Measurements from ENCODE around the gene CDC42BPB.
A peak's percentile ranks its signal among the peaks of the same experiment; 100 is the strongest.
"Not testable (repeated sequence)": the region's sequence is repeated elsewhere in the genome, so short reads cannot be mapped to it uniquely, and the experiment has no call there.

Gene CDC42BPB

GRCh38 chr14:103028161-103028767, 29.1 kb downstream of the CDC42BPB start:
- H3K4me3 ChIP-seq (replicated peaks in 1 of 2; ENCODE audit: low read depth in 2 of 2, low read length in 2 of 2), result no peak overlapping the region
- TF ChIP-seq, protein P1, sequence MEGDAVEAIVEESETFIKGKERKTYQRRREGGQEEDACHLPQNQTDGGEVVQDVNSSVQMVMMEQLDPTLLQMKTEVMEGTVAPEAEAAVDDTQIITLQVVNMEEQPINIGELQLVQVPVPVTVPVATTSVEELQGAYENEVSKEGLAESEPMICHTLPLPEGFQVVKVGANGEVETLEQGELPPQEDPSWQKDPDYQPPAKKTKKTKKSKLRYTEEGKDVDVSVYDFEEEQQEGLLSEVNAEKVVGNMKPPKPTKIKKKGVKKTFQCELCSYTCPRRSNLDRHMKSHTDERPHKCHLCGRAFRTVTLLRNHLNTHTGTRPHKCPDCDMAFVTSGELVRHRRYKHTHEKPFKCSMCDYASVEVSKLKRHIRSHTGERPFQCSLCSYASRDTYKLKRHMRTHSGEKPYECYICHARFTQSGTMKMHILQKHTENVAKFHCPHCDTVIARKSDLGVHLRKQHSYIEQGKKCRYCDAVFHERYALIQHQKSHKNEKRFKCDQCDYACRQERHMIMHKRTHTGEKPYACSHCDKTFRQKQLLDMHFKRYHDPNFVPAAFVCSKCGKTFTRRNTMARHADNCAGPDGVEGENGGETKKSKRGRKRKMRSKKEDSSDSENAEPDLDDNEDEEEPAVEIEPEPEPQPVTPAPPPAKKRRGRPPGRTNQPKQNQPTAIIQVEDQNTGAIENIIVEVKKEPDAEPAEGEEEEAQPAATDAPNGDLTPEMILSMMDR (IDR thresholded peaks at IDR 0.05; ENCODE audit: low read depth, low read length), result no peak
- no peak for DNase-seq (ENCODE audit: low read depth in 2 of 2)

- TF ChIP-seq, protein P1 (IDR thresholded peaks at IDR 0.05; ENCODE audit: low read depth, low read length), result no peak
Measured at GRCh38 chr14:103027451-103027850, 29.9 kb downstream of the CDC42BPB start.

DNA sequence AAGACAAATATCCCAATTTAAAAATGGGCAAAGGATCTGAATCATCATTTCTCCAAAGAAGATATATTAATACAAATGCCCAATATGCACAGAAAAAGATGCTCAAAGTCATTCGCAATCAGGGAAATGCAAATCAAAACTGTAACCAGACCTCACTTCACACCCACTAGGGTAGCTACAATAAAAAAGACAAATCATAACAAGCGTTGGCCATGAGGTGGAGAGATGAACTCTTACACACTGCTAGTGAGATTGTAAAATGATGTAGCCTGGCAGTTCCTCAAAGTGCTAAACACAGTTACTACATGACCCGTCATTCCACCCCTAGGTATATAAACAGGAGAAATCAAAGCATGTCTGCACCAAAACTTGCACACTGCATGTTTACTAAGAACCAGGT, 30.4 kb downstream of the CDC42BPB start:
- TF ChIP-seq, protein P1 (IDR thresholded peaks at IDR 0.05; ENCODE audit: low read depth, low read length), result no peak
- DNase-seq (ENCODE audit: low read depth in 2 of 2), result no peak
- no peak overlapping the region for H3K4me3 ChIP-seq (replicated peaks in 1 of 2; ENCODE audit: low read depth in 2 of 2, low read length in 2 of 2)

More at GRCh38 chr14:103027451-103027850, 29.9 kb downstream of the CDC42BPB start:
- H3K4me3 ChIP-seq (replicated peaks in 1 of 2; ENCODE audit: low read depth in 2 of 2, low read length in 2 of 2), result no peak overlapping the region
- DNase-seq (ENCODE audit: low read depth in 2 of 2), result no peak

- not testable (repeated sequence) for H3K4me3 ChIP-seq (replicated peaks in 1 of 2; ENCODE audit: low read depth in 2 of 2, low read length in 2 of 2)
- peak in 1 of 2 donors; percentile 25 for DNase-seq (ENCODE audit: low read depth in 2 of 2)
Measured at GRCh38 chr14:103026196-103026595, 31.2 kb downstream of the CDC42BPB start.

DNA sequence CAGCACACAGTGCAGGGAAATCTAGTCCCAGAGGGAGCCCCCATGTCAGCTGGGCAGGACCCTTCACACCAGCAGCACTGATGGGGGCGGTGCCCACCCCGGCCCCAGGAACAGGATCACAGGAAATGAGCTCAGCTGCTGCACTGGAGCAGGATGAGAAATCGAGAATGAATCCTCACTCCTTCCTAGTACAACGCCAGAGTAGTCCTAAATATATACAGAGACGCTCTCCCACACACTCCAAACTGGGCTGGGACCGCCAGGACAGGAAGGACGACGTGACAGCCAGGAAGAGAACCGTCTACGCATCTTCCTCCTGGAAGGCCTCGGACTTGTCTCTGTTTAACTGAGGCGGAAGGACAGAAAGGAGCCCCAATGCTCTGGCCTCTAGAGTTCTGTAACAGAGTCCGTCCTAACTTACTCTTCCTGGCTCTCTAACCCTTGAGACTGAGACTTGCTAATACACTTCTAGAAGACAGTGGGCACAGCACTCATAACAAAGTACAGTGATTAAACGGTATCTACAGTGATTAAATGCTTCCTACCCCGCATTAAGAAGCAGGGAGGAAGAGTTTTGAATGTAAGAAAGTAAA, 33.4 kb downstream of the CDC42BPB start:
- H3K4me3 ChIP-seq (replicated peaks in 1 of 2; ENCODE audit: low read depth in 2 of 2, low read length in 2 of 2), result peak overlapping the region; percentile 9 to 33
- peak; percentile 69 to 88 for DNase-seq (ENCODE audit: low read depth in 2 of 2)
- TF ChIP-seq, protein P1 (IDR thresholded peaks at IDR 0.05; ENCODE audit: low read depth, low read length), result no peak

DNA sequence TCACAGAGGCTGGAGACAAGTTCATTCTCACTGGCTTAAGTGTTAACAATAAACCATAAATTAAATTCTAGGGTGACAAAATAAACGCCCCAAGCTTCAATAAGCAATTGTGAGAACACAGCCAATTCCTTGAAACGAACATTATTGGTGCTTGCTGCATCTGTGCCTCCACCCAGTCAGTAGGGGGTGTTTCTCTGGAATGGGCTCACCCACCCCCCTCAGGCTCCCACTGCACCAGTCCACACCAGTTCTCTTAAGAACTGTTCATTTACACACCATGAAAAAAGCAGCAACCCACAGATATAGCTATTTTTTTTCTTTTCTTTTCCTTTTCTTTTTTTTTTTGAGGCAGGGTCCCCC, 34.7 kb downstream of the CDC42BPB start:
- TF ChIP-seq, protein P1 (IDR thresholded peaks at IDR 0.05; ENCODE audit: low read depth, low read length), result no peak

GRCh38 chr14:103022002-103022684, 35.2 kb downstream of the CDC42BPB start:
- DNase-seq (ENCODE audit: low read depth in 2 of 2), result peak in 1 of 2 donors; percentile 54
- no peak overlapping the region for H3K4me3 ChIP-seq (replicated peaks in 1 of 2; ENCODE audit: low read depth in 2 of 2, low read length in 2 of 2)
- TF ChIP-seq, protein P1 (IDR thresholded peaks at IDR 0.05; ENCODE audit: low read depth, low read length), result no peak

More for the DNA sequence above, 34.7 kb downstream of the CDC42BPB start:
- no peak for DNase-seq (ENCODE audit: low read depth in 2 of 2)
- H3K4me3 ChIP-seq (replicated peaks in 1 of 2; ENCODE audit: low read depth in 2 of 2, low read length in 2 of 2), result no peak overlapping the region

Data from cardiac fibroblast (primary cell).